Right forelimb (tissue), 1 donor: ENCODE measurements around the gene NRXN3.

Source experiments
- DNase-seq: peaks from one replicate; pipeline ENCODE4 v3.0.0-alpha.2; 2018

Gene NRXN3

GRCh38 chr14:78248501-78249090, 78.4 kb downstream of the NRXN3 start:
- no peak for DNase-seq

GRCh38 chr14:78251308-78251707, 81.1 kb downstream of the NRXN3 start:
- no peak for DNase-seq

- DNase-seq: no peak
These were observed 83.8 kb downstream of the NRXN3 start for GRCh38 chr14:78253986-78254385.

- DNase-seq: peak; percentile 51
These were observed 84.8 kb downstream of the NRXN3 start for GRCh38 chr14:78254911-78255461.

GRCh38 chr14:78259831-78260230, 89.7 kb downstream of the NRXN3 start:
- DNase-seq: no peak

GRCh38 chr14:78278464-78279250, 108.5 kb downstream of the NRXN3 start:
- no peak for DNase-seq

- DNase-seq: no peak
These were observed 112.3 kb downstream of the NRXN3 start for GRCh38 chr14:78282437-78282836.

- DNase-seq: no peak
These were observed 116.0 kb downstream of the NRXN3 start for GRCh38 chr14:78286210-78286609.

GRCh38 chr14:78292003-78292402, 121.8 kb downstream of the NRXN3 start:
- no peak for DNase-seq

GRCh38 chr14:78297858-78298257, 127.7 kb downstream of the NRXN3 start:
- no peak for DNase-seq

GRCh38 chr14:78298298-78298697, 128.1 kb downstream of the NRXN3 start:
- no peak for DNase-seq

- no peak for DNase-seq
These were observed 132.7 kb downstream of the NRXN3 start for GRCh38 chr14:78302841-78303240.

GRCh38 chr14:78307671-78308070, 137.5 kb downstream of the NRXN3 start:
- DNase-seq: no peak

- DNase-seq: no peak
These were observed 137.9 kb downstream of the NRXN3 start for GRCh38 chr14:78308079-78308478.

- no peak for DNase-seq
These were observed 140.1 kb downstream of the NRXN3 start for GRCh38 chr14:78310272-78310671.

GRCh38 chr14:78313499-78313898, 143.3 kb downstream of the NRXN3 start:
- no peak for DNase-seq

- no peak for DNase-seq
These were observed 144.3 kb downstream of the NRXN3 start for GRCh38 chr14:78314484-78314883.

- DNase-seq: no peak
These were observed 145.9 kb downstream of the NRXN3 start for GRCh38 chr14:78316052-78316451.

GRCh38 chr14:78316786-78317185, 146.6 kb downstream of the NRXN3 start:
- no peak for DNase-seq

GRCh38 chr14:78319406-78319805, 149.2 kb downstream of the NRXN3 start:
- DNase-seq: no peak

GRCh38 chr14:78319887-78320635, 149.9 kb downstream of the NRXN3 start:
- DNase-seq: no peak

GRCh38 chr14:78324353-78324752, 154.2 kb downstream of the NRXN3 start:
- DNase-seq: no peak

- DNase-seq: no peak
These were observed 155.7 kb downstream of the NRXN3 start for GRCh38 chr14:78325911-78326310.
